ENCODE data around the gene PLD5.
"Not testable (repeated sequence)": the region's sequence is repeated elsewhere in the genome, so short reads cannot be mapped to it uniquely, and the experiment has no call there.

Gene PLD5

GRCh38 chr1:242288067-242288466 is 236.4 kb downstream of the PLD5 start:
- not testable (repeated sequence) for DNase-seq (ENCODE audit: insufficient read length, low spot score)
- peak; percentile 31 for FAIRE-seq

- DNase-seq (ENCODE audit: insufficient read length, low spot score); FAIRE-seq: not testable (repeated sequence)
These were observed 241.6 kb downstream of the PLD5 start for GRCh38 chr1:242282758-242283485.

- DNase-seq (ENCODE audit: insufficient read length, low spot score); FAIRE-seq: not testable (repeated sequence)
These were observed 246.1 kb downstream of the PLD5 start for GRCh38 chr1:242278406-242278805.

- not testable (repeated sequence) for FAIRE-seq
These were observed 247.7 kb downstream of the PLD5 start for GRCh38 chr1:242276769-242277168.

GRCh38 chr1:242267004-242267403 is 257.5 kb downstream of the PLD5 start:
- DNase-seq (ENCODE audit: insufficient read length, low spot score); FAIRE-seq: not testable (repeated sequence)

More at GRCh38 chr1:242276769-242277168, 247.7 kb downstream of the PLD5 start:
- not testable (repeated sequence) for DNase-seq (ENCODE audit: insufficient read length, low spot score)

- FAIRE-seq; DNase-seq (ENCODE audit: insufficient read length, low spot score): not testable (repeated sequence)
These were observed 260.1 kb downstream of the PLD5 start for GRCh38 chr1:242264419-242264818.

- DNase-seq (ENCODE audit: insufficient read length, low spot score) (no peak), FAIRE-seq (no peak)
- TF ChIP-seq POLR2AphosphoS5 (IDR thresholded peaks at IDR 0.05; ENCODE audit: low read depth, low read length) (no peak), TAF1 (IDR thresholded peaks at IDR 0.05; ENCODE audit: low read depth, low read length) (no peak), SPI1 (IDR thresholded peaks at IDR 0.05; ENCODE audit: low read depth, low read length) (no peak), POLR2A (IDR thresholded peaks at IDR 0.05; ENCODE audit: low read depth, low read length) (no peak), POU2F2 (IDR thresholded peaks at IDR 0.05; ENCODE audit: low read depth, low read length) (no peak), PAX5 (IDR thresholded peaks at IDR 0.05; ENCODE audit: insufficient read depth, low read length, severe bottlenecking) (no peak)
These were observed 279.2 kb downstream of the PLD5 start for GRCh38 chr1:242245255-242245654.

- DNase-seq (ENCODE audit: insufficient read length, low spot score) (no peak), FAIRE-seq (no peak)
- TF ChIP-seq PAX5 (IDR thresholded peaks at IDR 0.05; ENCODE audit: insufficient read depth, low read length, severe bottlenecking) (no peak), POU2F2 (IDR thresholded peaks at IDR 0.05; ENCODE audit: low read depth, low read length) (no peak), POLR2AphosphoS5 (IDR thresholded peaks at IDR 0.05; ENCODE audit: low read depth, low read length) (no peak), TAF1 (IDR thresholded peaks at IDR 0.05; ENCODE audit: low read depth, low read length) (no peak), SPI1 (IDR thresholded peaks at IDR 0.05; ENCODE audit: low read depth, low read length) (no peak), POLR2A (IDR thresholded peaks at IDR 0.05; ENCODE audit: low read depth, low read length) (no peak)
These were observed 281.0 kb downstream of the PLD5 start for GRCh38 chr1:242243472-242243871.

- TF ChIP-seq POU2F2 (IDR thresholded peaks at IDR 0.05; ENCODE audit: low read depth, low read length) (no peak), PAX5 (IDR thresholded peaks at IDR 0.05; ENCODE audit: insufficient read depth, low read length, severe bottlenecking) (no peak), SPI1 (IDR thresholded peaks at IDR 0.05; ENCODE audit: low read depth, low read length) (no peak), POLR2A (IDR thresholded peaks at IDR 0.05; ENCODE audit: low read depth, low read length) (no peak), POLR2AphosphoS5 (IDR thresholded peaks at IDR 0.05; ENCODE audit: low read depth, low read length) (no peak), TAF1 (IDR thresholded peaks at IDR 0.05; ENCODE audit: low read depth, low read length) (no peak)
- DNase-seq (ENCODE audit: insufficient read length, low spot score): no peak
These were observed 281.5 kb downstream of the PLD5 start for GRCh38 chr1:242242983-242243382.

GRCh38 chr1:242241936-242242335 is 282.6 kb downstream of the PLD5 start:
- TF ChIP-seq SPI1 (IDR thresholded peaks at IDR 0.05; ENCODE audit: low read depth, low read length) (no peak), PAX5 (IDR thresholded peaks at IDR 0.05; ENCODE audit: insufficient read depth, low read length, severe bottlenecking) (no peak), POU2F2 (IDR thresholded peaks at IDR 0.05; ENCODE audit: low read depth, low read length) (no peak), POLR2AphosphoS5 (IDR thresholded peaks at IDR 0.05; ENCODE audit: low read depth, low read length) (no peak), TAF1 (IDR thresholded peaks at IDR 0.05; ENCODE audit: low read depth, low read length) (no peak), POLR2A (IDR thresholded peaks at IDR 0.05; ENCODE audit: low read depth, low read length) (no peak)
- no peak for FAIRE-seq
- DNase-seq (ENCODE audit: insufficient read length, low spot score): no peak

More at GRCh38 chr1:242242983-242243382, 281.5 kb downstream of the PLD5 start:
- no peak for FAIRE-seq

GRCh38 chr1:242240691-242241090 is 283.8 kb downstream of the PLD5 start:
- no peak for DNase-seq (ENCODE audit: insufficient read length, low spot score)
- FAIRE-seq: no peak
- TF ChIP-seq POLR2AphosphoS5 (IDR thresholded peaks at IDR 0.05; ENCODE audit: low read depth, low read length) (no peak), PAX5 (IDR thresholded peaks at IDR 0.05; ENCODE audit: insufficient read depth, low read length, severe bottlenecking) (no peak), TAF1 (IDR thresholded peaks at IDR 0.05; ENCODE audit: low read depth, low read length) (no peak), POU2F2 (IDR thresholded peaks at IDR 0.05; ENCODE audit: low read depth, low read length) (no peak), POLR2A (IDR thresholded peaks at IDR 0.05; ENCODE audit: low read depth, low read length) (no peak), SPI1 (IDR thresholded peaks at IDR 0.05; ENCODE audit: low read depth, low read length) (no peak)

GRCh38 chr1:242240077-242240476 is 284.4 kb downstream of the PLD5 start:
- TF ChIP-seq PAX5 (IDR thresholded peaks at IDR 0.05; ENCODE audit: insufficient read depth, low read length, severe bottlenecking) (no peak), TAF1 (IDR thresholded peaks at IDR 0.05; ENCODE audit: low read depth, low read length) (no peak), SPI1 (IDR thresholded peaks at IDR 0.05; ENCODE audit: low read depth, low read length) (no peak), POLR2AphosphoS5 (IDR thresholded peaks at IDR 0.05; ENCODE audit: low read depth, low read length) (no peak), POU2F2 (IDR thresholded peaks at IDR 0.05; ENCODE audit: low read depth, low read length) (no peak), POLR2A (IDR thresholded peaks at IDR 0.05; ENCODE audit: low read depth, low read length) (no peak)
- no peak for FAIRE-seq
- DNase-seq (ENCODE audit: insufficient read length, low spot score): no peak

All from GM12891 (cell line).